Prostate gland (tissue), 2 donors: Measurements from ENCODE around the gene NRM. TPM values are rescaled to one million over a fixed set of nuclear protein-coding genes. Genes with fewer than 3 reads are reported as not detected.
A peak's percentile ranks its signal among the peaks of the same experiment; 100 is the strongest.
"Not testable (repeated sequence)": the region's sequence is repeated elsewhere in the genome, so short reads cannot be mapped to it uniquely, and the experiment has no call there.

Experiments used
- DNase-seq: peaks from one replicate; pipeline ENCODE4 v3.0.0-alpha.2; 2019; ENCODE audit warnings: low spot score
- H3K27ac ChIP-seq, 2 donors: fragments of 200-600 bp; sonication (generic); 2 replicates each; pipeline ENCODE4 v1.5.1; 2017 to 2019
- H3K27me3 ChIP-seq: fragments of 200-600 bp; sonication (generic); replicated peaks from 2 replicates; pipeline ENCODE4 v1.5.1; 2019; ENCODE audit not compliant: insufficient read depth
- H3K36me3 ChIP-seq, 2 donors: fragments of 200-600 bp; sonication (generic); 1 replicate in 1 of 2; 2 replicates in 1 of 2; pipeline versions ENCODE4 v1.5.1 to v1.8.1; 2017 to 2019
- H3K4me1 ChIP-seq: fragments of 200-600 bp; sonication (generic); replicated peaks from 2 replicates; pipeline ENCODE4 v1.5.1; 2019
- H3K4me3 ChIP-seq, 2 donors: fragments of 200-600 bp; sonication (generic); 2 replicates each; pipeline ENCODE4 v1.5.1; 2017 to 2019
- H3K9me3 ChIP-seq: fragments of 200-600 bp; sonication (generic); 2 replicates; pipeline ENCODE4 v1.5.1; 2017
- POLR2A ChIP-seq: fragments of 450-650 bp; IDR thresholded peaks from one replicate; pipeline ENCODE4 v1.6.1; 2016; ENCODE audit warnings: antibody characterized with exemption, mild to moderate bottlenecking
- POLR2AphosphoS5 ChIP-seq: sonication (generic); formaldehyde crosslinking; IDR thresholded peaks from one replicate; pipeline ENCODE4 v1.6.1; 2017; ENCODE audit warnings: antibody characterized with exemption
- WGBS: methylation state at CpG from one replicate; pipeline ENCODE4 v1.1.5; 2018; 5-methylcytosine and 5-hydroxymethylcytosine counted together
- intact Hi-C: fragments of 100-400 bp; cut with DNase I; formaldehyde crosslinking; loops from one replicate; pipeline ENCODE4 v1.14.2; 2022
- total RNA-seq, 2 donors: library from RNA; depleted of rRNA; stranded (reverse); fragments of >200 nt; gene quantifications; one replicate each; pipeline ENCODE4 v1.1.0, GENCODE V29; 2016
- TF ChIP-seq, protein P1 (sequence below), 4 experiments: fragments of 200-600 bp in 2 of 4; fragments of 450-650 bp in 2 of 4; sonication (generic) in 2 of 4; IDR thresholded peaks; 1 replicate in 3 of 4; 2 replicates in 1 of 4; pipeline ENCODE4 v1.5.1; 2016 to 2019; ENCODE audit warnings: antibody characterized with exemption in 4 of 4, mild to moderate bottlenecking in 2 of 4, moderate library complexity in 2 of 4

Gene NRM
- total RNA-seq, 2 donors from 2014 or later = 5.9 to 7.3 TPM

DNA sequence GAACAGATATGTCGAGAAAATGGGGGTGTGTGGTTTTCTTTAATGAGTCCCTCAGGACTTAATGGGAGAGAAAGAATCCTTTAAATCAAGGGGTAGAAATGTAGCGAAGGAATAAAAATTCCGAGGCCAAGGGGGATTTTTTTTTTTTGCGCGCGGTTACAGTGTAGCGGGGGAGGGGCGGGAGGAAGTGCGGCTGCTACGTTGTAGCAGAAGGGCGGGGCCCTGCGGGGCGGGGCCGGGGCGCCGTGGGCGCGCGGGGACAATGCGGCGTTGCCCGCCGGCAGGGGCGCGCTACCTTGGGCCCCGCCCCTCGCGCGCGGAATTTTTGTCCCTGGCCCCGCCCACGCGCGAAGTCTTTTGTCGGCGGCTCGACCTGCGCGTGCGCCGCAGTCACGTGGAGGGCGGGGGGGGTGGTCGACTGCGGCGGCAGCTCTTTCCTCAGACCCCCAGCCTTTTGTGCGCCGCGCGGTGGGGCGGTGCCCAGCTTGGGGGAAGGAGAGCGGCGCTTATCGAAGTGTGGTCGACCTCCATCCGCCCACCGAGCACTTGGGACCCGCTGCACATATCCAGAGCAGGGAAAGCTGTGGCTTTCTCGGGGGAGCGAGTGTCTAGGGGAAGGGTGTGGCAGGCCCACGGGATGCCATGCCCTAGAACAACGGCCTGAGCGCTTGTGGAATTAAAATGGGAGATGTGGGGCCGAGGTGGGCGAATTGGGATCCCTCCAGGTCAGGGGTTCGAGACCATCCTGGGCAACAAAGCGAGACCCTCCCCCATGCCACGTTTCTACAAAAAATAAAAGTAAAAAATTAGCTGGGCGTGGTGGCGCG lies 30.6 kb upstream of the NRM start:
- peaks cover 6% of the 10 kb centered on the region for H3K4me1 ChIP-seq
- peaks cover 0 to 10% of the 10 kb centered on the region in 2 donors for H3K36me3 ChIP-seq
- no peaks in the 10 kb centered on the region for H3K27me3 ChIP-seq
- under 1% methylated on average over 63 of the region's 71 CpGs for WGBS
- intact Hi-C loops = loop anchor here (1.0 to 5.0 kb wide), 4 partner anchors 35 to 164 kb away; partner anchors contain the start of genes GNL1, MRPS18B, PPP1R10 and PPP1R18
- H3K27ac ChIP-seq = peak overlapping the region; percentile 88 to 96
- no peaks in the 10 kb centered on the region for H3K9me3 ChIP-seq
- TF ChIP-seq POLR2A (peak; percentile 58), POLR2AphosphoS5 (peak; percentile 81)
- TF ChIP-seq, protein P1, sequence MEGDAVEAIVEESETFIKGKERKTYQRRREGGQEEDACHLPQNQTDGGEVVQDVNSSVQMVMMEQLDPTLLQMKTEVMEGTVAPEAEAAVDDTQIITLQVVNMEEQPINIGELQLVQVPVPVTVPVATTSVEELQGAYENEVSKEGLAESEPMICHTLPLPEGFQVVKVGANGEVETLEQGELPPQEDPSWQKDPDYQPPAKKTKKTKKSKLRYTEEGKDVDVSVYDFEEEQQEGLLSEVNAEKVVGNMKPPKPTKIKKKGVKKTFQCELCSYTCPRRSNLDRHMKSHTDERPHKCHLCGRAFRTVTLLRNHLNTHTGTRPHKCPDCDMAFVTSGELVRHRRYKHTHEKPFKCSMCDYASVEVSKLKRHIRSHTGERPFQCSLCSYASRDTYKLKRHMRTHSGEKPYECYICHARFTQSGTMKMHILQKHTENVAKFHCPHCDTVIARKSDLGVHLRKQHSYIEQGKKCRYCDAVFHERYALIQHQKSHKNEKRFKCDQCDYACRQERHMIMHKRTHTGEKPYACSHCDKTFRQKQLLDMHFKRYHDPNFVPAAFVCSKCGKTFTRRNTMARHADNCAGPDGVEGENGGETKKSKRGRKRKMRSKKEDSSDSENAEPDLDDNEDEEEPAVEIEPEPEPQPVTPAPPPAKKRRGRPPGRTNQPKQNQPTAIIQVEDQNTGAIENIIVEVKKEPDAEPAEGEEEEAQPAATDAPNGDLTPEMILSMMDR (IDR thresholded peaks at IDR 0.05) = peak; percentile 52 to 85 (median 68)
- peak overlapping the region; percentile 60 to 88 for H3K4me3 ChIP-seq
- DNase-seq = peak; percentile 89

DNA sequence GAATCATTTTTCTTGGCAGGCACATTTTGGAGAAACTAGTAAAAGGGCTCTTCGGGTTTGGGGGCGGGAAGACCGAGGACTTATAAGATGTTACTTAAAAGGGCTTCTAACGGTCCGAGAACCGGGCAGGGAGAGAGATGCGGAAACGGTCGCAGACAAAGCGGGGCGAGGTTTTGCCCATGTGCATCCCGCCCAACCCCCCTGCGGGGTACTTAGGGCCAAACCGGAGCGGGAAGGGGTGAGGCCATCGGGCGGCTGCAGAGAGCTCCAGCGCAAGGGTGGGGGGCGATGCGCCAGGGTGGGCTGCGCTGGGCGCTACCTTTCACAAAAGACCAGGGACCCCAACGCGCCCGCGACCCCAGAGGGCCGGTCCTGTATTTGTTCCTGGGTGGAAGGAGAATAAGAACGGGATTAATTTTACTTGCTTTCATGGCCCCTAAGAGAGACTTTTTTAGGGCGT lies 30.0 kb upstream of the NRM start:
- intact Hi-C loops = loop anchor here (2.0 to 5.0 kb wide), 3 partner anchors 34 to 163 kb away; partner anchors contain the start of genes GNL1, MRPS18B, PPP1R10 and PPP1R18
- WGBS = under 1% methylated on average over 29 of the region's 29 CpGs
- Histone ChIP-seq H3K9me3 (no peaks in the 10 kb centered on the region), H3K4me3 (peak overlapping the region; percentile 60 to 88), H3K27me3 (no peaks in the 10 kb centered on the region), H3K4me1 (peaks cover 9% of the 10 kb centered on the region), H3K36me3 (peaks cover 0 to 10% of the 10 kb centered on the region in 2 donors), H3K27ac (peak overlapping the region; percentile 88 to 96)
- TF ChIP-seq POLR2AphosphoS5 = peak; percentile 5
- TF ChIP-seq, protein P1 (IDR thresholded peaks at IDR 0.05) = no peak
- peak; percentile 15 for TF ChIP-seq POLR2A
- DNase-seq = peak; percentile 70

DNA sequence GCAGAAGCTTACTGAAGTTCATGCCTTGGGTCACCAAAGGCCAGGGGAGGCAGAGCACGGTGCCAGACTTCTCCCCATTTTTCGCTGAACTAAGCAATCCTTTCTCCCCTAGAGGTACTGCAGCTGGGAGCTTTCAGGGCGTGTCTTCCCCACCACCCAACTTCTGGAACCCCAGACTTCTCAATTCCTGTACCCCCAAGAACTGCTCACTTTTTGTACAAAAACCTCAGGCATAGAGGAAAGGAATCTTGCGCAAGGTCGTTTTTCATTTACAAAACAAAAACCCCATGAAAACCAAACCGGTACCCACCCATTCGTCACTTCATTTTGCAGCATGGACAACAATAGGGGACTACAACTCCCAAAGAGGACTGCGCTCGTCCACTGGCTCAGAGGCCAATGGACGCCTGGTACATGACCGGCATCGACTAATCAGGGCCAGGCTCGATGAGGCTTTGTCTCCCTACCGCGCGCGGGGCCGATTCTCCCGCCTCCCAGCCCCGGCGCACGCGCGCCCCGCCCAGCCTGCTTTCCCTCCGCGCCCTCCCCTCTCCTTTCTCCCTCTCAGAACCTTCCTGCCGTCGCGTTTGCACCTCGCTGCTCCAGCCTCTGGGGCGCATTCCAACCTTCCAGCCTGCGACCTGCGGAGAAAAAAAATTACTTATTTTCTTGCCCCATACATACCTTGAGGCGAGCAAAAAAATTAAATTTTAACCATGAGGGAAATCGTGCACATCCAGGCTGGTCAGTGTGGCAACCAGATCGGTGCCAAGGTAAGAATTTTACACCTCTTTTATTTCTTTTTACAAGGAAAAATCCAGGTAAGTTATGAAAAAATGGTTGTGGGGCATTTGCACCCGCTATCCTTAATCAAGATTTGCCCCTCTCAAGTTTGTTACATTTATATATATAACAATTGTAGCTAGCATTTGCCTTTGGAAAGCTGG lies 29.3 kb upstream of the NRM start, which contains the start of gene TUBB:
TSS of gene TUBB (plus strand) at position 562 of the 947 bp plus-strand sequence. CDS start at position 717, 155 bp downstream.
- H3K4me1 ChIP-seq = peaks cover 9% of the 10 kb centered on the region
- peaks cover 0 to 6% of the 10 kb centered on the region in 2 donors for H3K36me3 ChIP-seq
- H3K9me3 ChIP-seq = no peaks in the 10 kb centered on the region
- peak within 1 kb of the TSS; percentile 60 to 88 for H3K4me3 ChIP-seq
- no peaks in the 10 kb centered on the region for H3K27me3 ChIP-seq
- under 1% methylated on average over 37 of the region's 38 CpGs for WGBS
- intact Hi-C loops = loop anchor here (2.0 to 5.0 kb wide), 3 partner anchors 33 to 163 kb away; partner anchors contain the start of genes GNL1, MRPS18B, PPP1R10 and PPP1R18
- peak; percentile 98 for DNase-seq
- H3K27ac ChIP-seq = peak within 1 kb of the TSS; percentile 88 to 96
- TF ChIP-seq POLR2A (peak; percentile 95), POLR2AphosphoS5 (peak; percentile 97)
- TF ChIP-seq, protein P1 (IDR thresholded peaks at IDR 0.05) = peak in 2 of 4 experiments; percentile 30 to 37

GRCh38 chr6:30719356-30719755 lies 28.6 kb upstream of the NRM start:
- Histone ChIP-seq H3K27ac (peak overlapping the region; percentile 88 to 96), H3K9me3 (no peaks in the 10 kb centered on the region), H3K36me3 (no peaks in the 10 kb centered on the region), H3K4me1 (peaks cover 9% of the 10 kb centered on the region), H3K27me3 (no peaks in the 10 kb centered on the region), H3K4me3 (peak overlapping the region; percentile 60 to 88)
- DNase-seq = no peak
- TF ChIP-seq, protein P1 (IDR thresholded peaks at IDR 0.05) = no peak
- no peak for TF ChIP-seq POLR2A
- WGBS = 22% methylated on average over 8 of the region's 8 CpGs
- intact Hi-C loops = no loop called here

- H3K4me1 ChIP-seq, H3K36me3 ChIP-seq, intact Hi-C loops, H3K27me3 ChIP-seq, H3K9me3 ChIP-seq, DNase-seq: not testable (repeated sequence)
- peak overlapping the region; percentile 58 to 74 for H3K4me3 ChIP-seq
- H3K27ac ChIP-seq = peak overlapping the region; percentile 71 to 84
- 73% methylated on average over 37 of the region's 37 CpGs for WGBS
Measured at GRCh38 chr6:30717845-30718720, 27.3 kb upstream of the NRM start.
